HepG2 (cell line): ENCODE results near the gene LGALS7B. TPM values are rescaled to one million over a fixed set of nuclear protein-coding genes. Genes with fewer than 3 reads are reported as not detected.
A peak's percentile ranks its signal among the peaks of the same experiment; 100 is the strongest.

Source experiments
- ARID5B ChIP-seq: IDR thresholded peaks from 2 replicates; pipeline ENCODE4 v1.4.0; 2020; ENCODE audit warnings: mild to moderate bottlenecking, missing genetic modification reagents
- CCAR2 ChIP-seq: fragments of 200-400 bp; formaldehyde crosslinking; optimal IDR thresholded peaks from 2 replicates; pipeline ENCODE3; 2018; ENCODE audit warnings: low read depth, mild to moderate bottlenecking, low read length, moderate library complexity
- FLYWCH1 ChIP-seq: sonication (generic); formaldehyde crosslinking; IDR thresholded peaks from 2 replicates; pipeline ENCODE4 v1.8.1; 2023; ENCODE audit warnings: mild to moderate bottlenecking, missing genetic modification reagents
- FOXJ3 ChIP-seq: sonication (generic); formaldehyde crosslinking; IDR thresholded peaks from 2 replicates; pipeline ENCODE4 v1.4.0; 2020; ENCODE audit warnings: missing genetic modification reagents, mild to moderate bottlenecking, borderline replicate concordance
- HES4 ChIP-seq: sonication (generic); formaldehyde crosslinking; IDR thresholded peaks from 2 replicates; pipeline ENCODE4 v1.9.0; 2021; ENCODE audit warnings: mild to moderate bottlenecking, missing genetic modification reagents, borderline replicate concordance
- HOMEZ ChIP-seq: IDR thresholded peaks from 2 replicates; pipeline ENCODE4 v1.6.1; 2016; ENCODE audit warnings: low read depth
- MXD1 ChIP-seq: sonication (generic); formaldehyde crosslinking; IDR thresholded peaks from 2 replicates; pipeline ENCODE4 v1.4.0; 2020; ENCODE audit warnings: mild to moderate bottlenecking, missing genetic modification reagents
- MXI1 ChIP-seq: IDR thresholded peaks from 3 replicates; pipeline ENCODE4 v1.6.1; 2012; ENCODE audit warnings: low read depth, low read length, inconsistent platforms, borderline replicate concordance
- SCMH1 ChIP-seq: sonication (generic); formaldehyde crosslinking; IDR thresholded peaks from 2 replicates; pipeline ENCODE4 v1.9.0; 2021; ENCODE audit warnings: missing genetic modification reagents, mild to moderate bottlenecking, borderline replicate concordance
- SUZ12 ChIP-seq: fragments of 150-350 bp; IDR thresholded peaks from 2 replicates; pipeline ENCODE4 v1.6.1; 2014; ENCODE audit warnings: low read depth, low read length
- THAP11 ChIP-seq: IDR thresholded peaks from 2 replicates; pipeline ENCODE4 v1.6.1; 2016; ENCODE audit warnings: missing biosample characterization, missing genetic modification reagents
- TRIM24 ChIP-seq: sonication (generic); formaldehyde crosslinking; IDR thresholded peaks from 2 replicates; pipeline ENCODE4 v1.8.0; 2022; ENCODE audit warnings: mild to moderate bottlenecking, missing genetic modification reagents
- ZBTB25 ChIP-seq: IDR thresholded peaks from 2 replicates; pipeline ENCODE4 v1.6.1; 2018; ENCODE audit warnings: missing genetic modification reagents
- ZNF205 ChIP-seq: IDR thresholded peaks from 2 replicates; pipeline ENCODE4 v1.6.1; 2018; ENCODE audit warnings: missing biosample characterization, missing genetic modification reagents
- ZNF263 ChIP-seq: sonication (generic); formaldehyde crosslinking; IDR thresholded peaks from 2 replicates; pipeline ENCODE4 v1.4.0; 2020; ENCODE audit warnings: missing genetic modification reagents
- ZNF3 ChIP-seq: IDR thresholded peaks from 2 replicates; pipeline ENCODE4 v1.7.0; 2017; ENCODE audit warnings: inconsistent platforms
- ZNF326 ChIP-seq: sonication (generic); formaldehyde crosslinking; IDR thresholded peaks from 2 replicates; pipeline ENCODE4 v1.4.0; 2020; ENCODE audit warnings: missing genetic modification reagents, borderline replicate concordance
- ZNF354B ChIP-seq: sonication (generic); formaldehyde crosslinking; IDR thresholded peaks from 2 replicates; pipeline ENCODE4 v1.8.0; 2022; ENCODE audit warnings: mild to moderate bottlenecking, missing genetic modification reagents
- ZNF691 ChIP-seq: sonication (generic); formaldehyde crosslinking; IDR thresholded peaks from 2 replicates; pipeline ENCODE4 v1.4.0; 2020; ENCODE audit warnings: missing genetic modification reagents, low read depth, mild to moderate bottlenecking, borderline replicate concordance
- ZSCAN12 ChIP-seq: sonication (generic); formaldehyde crosslinking; IDR thresholded peaks from 2 replicates; pipeline ENCODE4 v1.9.0; 2021; ENCODE audit warnings: mild to moderate bottlenecking, missing genetic modification reagents
- polyA plus RNA-seq, 8 experiments: library from polyadenylated mRNA; depleted of rRNA in 3 of 8; stranded (reverse) in 7 of 8; unstranded in 1 of 8; fragments of >200 nt; fragmentation: Illumina TruSeq in 4 of 8; extraction: Trizol in 4 of 8; gene quantifications; 2 replicates each; pipeline versions ENCODE4 v1.2.1 to v1.2.3, GENCODE V29; 2011 to 2016; ENCODE audit warnings: low read depth in 4 of 8, missing spikeins in 1 of 8, mixed read lengths in 1 of 8; ENCODE audit not compliant: insufficient read depth in 1 of 8
- total RNA-seq, 5 experiments: library from RNA; depleted of rRNA; stranded (reverse); fragments of >200 nt; fragmentation: Illumina TruSeq; extraction: Trizol; gene quantifications; 2 replicates each; pipeline ENCODE4 v1.2.3, GENCODE V29; 2016; ENCODE audit warnings: low read depth in 1 of 5

LGALS7B gene
- total and polyA plus RNA-seq, 2 of the 13 experiments (the other 11 are each of a cell fraction or from before 2014, with no cell fraction given): 1.7 to 2.1 TPM

- TF ChIP-seq MXD1 (no peak), HOMEZ (CRISPR knock-in tag) (peak; percentile 71; the same call in 1 of the 2 replicates), ZNF263 (CRISPR knock-in tag) (no peak), ARID5B (peak; percentile 89), TRIM24 (no peak), ZNF691 (CRISPR knock-in tag) (peak; percentile 72; the same call in 1 of the 2 replicates), SCMH1 (CRISPR knock-in tag) (no peak), THAP11 (CRISPR knock-in tag) (peak; percentile 74), ZNF3 (CRISPR knock-in tag) (peak; percentile 53), ZNF326 (CRISPR knock-in tag) (no peak), SUZ12 (no peak), ZNF354B (no peak), ZBTB25 (CRISPR knock-in tag) (no peak; the same call in 1 of the 2 replicates), ZNF205 (CRISPR knock-in tag) (no peak), ZSCAN12 (CRISPR knock-in tag) (no peak), HES4 (no peak), FOXJ3 (CRISPR knock-in tag) (peak; percentile 90; the same call in 1 of the 2 replicates), FLYWCH1 (CRISPR knock-in tag) (no peak), CCAR2 (no peak), MXI1 (peak; percentile 32; the same call in 1 of the 3 replicates)
These were observed 29.4 kb upstream of the LGALS7B start (continued) for GRCh38 chr19:38759590-38760003.
